K562 (cell line): Measurements from ENCODE around the gene ICAM1. TPM values are rescaled to one million over a fixed set of nuclear protein-coding genes. Genes with fewer than 3 reads are reported as not detected.

Source experiments
- C11orf30 ChIP-seq: fragments of 450-650 bp; IDR thresholded peaks from 2 replicates; pipeline ENCODE4 v1.6.1; 2016; ENCODE audit warnings: low read depth, mild to moderate bottlenecking
- CBX1 ChIP-seq: sonication (generic); IDR thresholded peaks from 2 replicates; pipeline ENCODE4 v1.6.1; 2016; ENCODE audit warnings: antibody characterized with exemption, low read depth, mild to moderate bottlenecking
- CC2D1A ChIP-seq: fragments of 450-650 bp; IDR thresholded peaks from 2 replicates; pipeline ENCODE4 v1.6.1; 2017; ENCODE audit warnings: mild to moderate bottlenecking
- FOXA1 ChIP-seq: fragments of 450-650 bp; IDR thresholded peaks from 2 replicates; pipeline ENCODE4 v1.6.1; 2016; ENCODE audit warnings: mild to moderate bottlenecking, borderline replicate concordance
- GMEB1 ChIP-seq: fragments of 250-450 bp; sonication (Bioruptor Pico); IDR thresholded peaks from 2 replicates; pipeline ENCODE4 v1.4.0; 2020; ENCODE audit warnings: mild to moderate bottlenecking
- GTF2F1 ChIP-seq: IDR thresholded peaks from 2 replicates; pipeline ENCODE4 v1.6.1; 2011; ENCODE audit warnings: low read depth, low read length, improper control_type of control experiment
- POLR2H ChIP-seq: IDR thresholded peaks from 2 replicates; pipeline ENCODE4 v1.6.1; 2016; ENCODE audit warnings: missing genetic modification characterization, low read depth, mild to moderate bottlenecking, control low read depth, missing compliant biosample characterization, moderate library complexity
- PRDM10 ChIP-seq: fragments of 450-650 bp; IDR thresholded peaks from 2 replicates; pipeline ENCODE4 v1.6.1; 2018; ENCODE audit not compliant: partially characterized antibody
- PURB ChIP-seq: sonication (generic); formaldehyde crosslinking; IDR thresholded peaks from 2 replicates; pipeline ENCODE4 v1.9.0; 2021; ENCODE audit warnings: low read depth, mild to moderate bottlenecking, missing genetic modification reagents
- RBM17 ChIP-seq: fragments of 200-400 bp; formaldehyde crosslinking; IDR thresholded peaks from 2 replicates; pipeline ENCODE4 v1.6.1; 2017; ENCODE audit warnings: low read depth, mild to moderate bottlenecking, low read length, borderline replicate concordance
- SMARCC2 ChIP-seq: fragments of 450-650 bp; IDR thresholded peaks from 2 replicates; pipeline ENCODE4 v1.6.1; 2017; ENCODE audit warnings: antibody characterized with exemption, moderate library complexity, mild to moderate bottlenecking, low read depth
- THAP12 ChIP-seq: fragments of 250-450 bp; sonication (Bioruptor Pico); IDR thresholded peaks from 2 replicates; pipeline ENCODE4 v1.9.0; 2021; ENCODE audit warnings: mild to moderate bottlenecking, inconsistent platforms
- U2AF1 ChIP-seq: fragments of 200-400 bp; formaldehyde crosslinking; optimal IDR thresholded peaks from 2 replicates; pipeline ENCODE3; 2017; ENCODE audit warnings: mild to moderate bottlenecking, low read depth, low read length, moderate library complexity
- ZNF354B ChIP-seq: fragments of 250-450 bp; sonication (Bioruptor Pico); IDR thresholded peaks from 2 replicates; pipeline ENCODE4 v1.4.0; 2020
- polyA plus RNA-seq, 8 experiments: library from polyadenylated mRNA; depleted of rRNA in 4 of 8; stranded (reverse) in 5 of 8; unstranded in 3 of 8; fragments of >200 nt; fragmentation: Nextera tagmentation in 2 of 8; fragmentation: Illumina TruSeq in 1 of 8; extraction: Ambion mirVana in 2 of 8; extraction: Trizol in 1 of 8; gene quantifications; 2 replicates each; pipeline versions ENCODE4 v1.2.1 to v1.2.3, GENCODE V29; 2011 to 2014; ENCODE audit warnings: inconsistent platforms in 1 of 8, missing spikeins in 1 of 8
- total RNA-seq, 7 experiments: library from RNA; depleted of rRNA in 6 of 7; stranded (reverse); fragments of >200 nt in 6 of 7; fragmentation: Illumina TruSeq in 2 of 7; extraction: Trizol in 2 of 7; gene quantifications; 2 replicates each; pipeline versions ENCODE4 v1.2.1 to v1.2.3, GENCODE V29; 2011 to 2021; ENCODE audit warnings: low replicate concordance in 1 of 7
- TF ChIP-seq, protein P1 (sequence below): sonication (generic); formaldehyde crosslinking; IDR thresholded peaks from 2 replicates; pipeline ENCODE4 v1.8.0; 2022; ENCODE audit warnings: missing genetic modification reagents, mild to moderate bottlenecking, moderate library complexity, borderline replicate concordance

ICAM1 gene
- total and polyA plus RNA-seq, 9 of the 15 experiments (the other 6 are each of a cell fraction or from before 2014, with no cell fraction given) = 2.3 to 24.4 (median 13.4) TPM

GRCh38 chr19:10286803-10287737, 16.1 kb downstream of the ICAM1 start, which contains the start of gene ICAM4 (continued):
- TF ChIP-seq U2AF1 (no peak), PRDM10 (no peak), CBX1 (peak; percentile 69; the same call in 1 of the 2 replicates), CC2D1A (no peak; the same call in 1 of the 2 replicates), GMEB1 (CRISPR knock-in tag) (no peak), C11orf30 (no peak), POLR2H (peak; percentile 77), ZNF354B (CRISPR knock-in tag) (no peak), THAP12 (0 out of 2 replicates have a peak, but pooled peaks have one; percentile 12), RBM17 (no peak), PURB (CRISPR knock-in tag) (no peak), FOXA1 (no peak), SMARCC2 (no peak), GTF2F1 (no peak; the same call in 1 of the 2 replicates)
- TF ChIP-seq, protein P1, sequence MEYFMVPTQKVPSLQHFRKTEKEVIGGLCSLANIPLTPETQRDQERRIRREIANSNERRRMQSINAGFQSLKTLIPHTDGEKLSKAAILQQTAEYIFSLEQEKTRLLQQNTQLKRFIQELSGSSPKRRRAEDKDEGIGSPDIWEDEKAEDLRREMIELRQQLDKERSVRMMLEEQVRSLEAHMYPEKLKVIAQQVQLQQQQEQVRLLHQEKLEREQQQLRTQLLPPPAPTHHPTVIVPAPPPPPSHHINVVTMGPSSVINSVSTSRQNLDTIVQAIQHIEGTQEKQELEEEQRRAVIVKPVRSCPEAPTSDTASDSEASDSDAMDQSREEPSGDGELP = peak; percentile 95
